GM23248 (cell line): ENCODE data around the gene CTDP1. TPM values are rescaled to one million over a fixed set of nuclear protein-coding genes. Genes with fewer than 3 reads are reported as not detected.

ENCODE experiments used
- DNase-seq: peaks from one replicate; pipeline ENCODE4 v3.0.0-alpha.2; 2015
- H2AFZ ChIP-seq: fragments of 200-600 bp; sonication (generic); 2 replicates; pipeline ENCODE4 v1.6.1; 2016; ENCODE audit warnings: antibody characterized with exemption
- H3F3A ChIP-seq: fragments of 200-600 bp; sonication (generic); 2 replicates; pipeline ENCODE4 v1.6.1; 2016; ENCODE audit warnings: mild to moderate bottlenecking, antibody characterized with exemption, mixed run types; ENCODE audit not compliant: insufficient read depth
- H3K27ac ChIP-seq: fragments of 200-600 bp; sonication (generic); 2 replicates; pipeline ENCODE4 v1.5.1; 2016; ENCODE audit warnings: mild to moderate bottlenecking
- H3K27me3 ChIP-seq: fragments of 200-600 bp; sonication (generic); replicated peaks from 2 replicates; pipeline ENCODE4 v1.6.1; 2016; ENCODE audit warnings: mild to moderate bottlenecking; ENCODE audit not compliant: insufficient read depth
- H3K36me3 ChIP-seq: fragments of 200-600 bp; sonication (generic); 2 replicates; pipeline ENCODE4 v1.6.1; 2016; ENCODE audit warnings: low read depth, mild to moderate bottlenecking
- H3K4me1 ChIP-seq: fragments of 200-600 bp; sonication (generic); 2 replicates; pipeline ENCODE4 v1.6.1; 2016; ENCODE audit warnings: mild to moderate bottlenecking; ENCODE audit not compliant: insufficient read depth
- H3K4me2 ChIP-seq: fragments of 200-600 bp; sonication (generic); one replicate; pipeline ENCODE4 v1.6.1; 2016; ENCODE audit warnings: mild to moderate bottlenecking; ENCODE audit not compliant: unreplicated experiment
- H3K4me3 ChIP-seq: fragments of 200-600 bp; sonication (generic); 2 replicates; pipeline ENCODE4 v1.5.1; 2016; ENCODE audit warnings: mild to moderate bottlenecking
- H3K79me2 ChIP-seq: fragments of 200-600 bp; sonication (generic); 2 replicates; pipeline ENCODE4 v1.6.1; 2016; ENCODE audit warnings: mild to moderate bottlenecking; ENCODE audit not compliant: insufficient read depth
- H3K9ac ChIP-seq: fragments of 200-600 bp; sonication (generic); 2 replicates; pipeline ENCODE4 v1.6.1; 2016; ENCODE audit warnings: mild to moderate bottlenecking
- H3K9me2 ChIP-seq: fragments of 200-600 bp; sonication (generic); 2 replicates; pipeline ENCODE4 v1.6.1; 2016; ENCODE audit warnings: mixed run types, mild to moderate bottlenecking, moderate library complexity; ENCODE audit not compliant: insufficient read depth
- H3K9me3 ChIP-seq: fragments of 200-600 bp; sonication (generic); one replicate; pipeline ENCODE4 v1.6.1; 2017; ENCODE audit warnings: low read depth
- H4K20me1 ChIP-seq: fragments of 200-600 bp; sonication (generic); 2 replicates; pipeline ENCODE4 v1.6.0; 2016; ENCODE audit not compliant: insufficient read depth
- EZH2 ChIP-seq: fragments of 200-600 bp; sonication (generic); IDR thresholded peaks from 2 replicates; pipeline ENCODE4 v1.6.1; 2018; ENCODE audit warnings: antibody characterized with exemption, mild to moderate bottlenecking; ENCODE audit not compliant: insufficient read depth, poor library complexity, severe bottlenecking
- EZH2phosphoT487 ChIP-seq: fragments of 200-600 bp; sonication (generic); IDR thresholded peaks from 2 replicates; pipeline ENCODE4 v1.6.1; 2018; ENCODE audit warnings: antibody characterized with exemption, moderate library complexity, mild to moderate bottlenecking, low read depth; ENCODE audit not compliant: insufficient read depth
- WGBS, 2 experiments: methylation state at CpG; one replicate each; pipeline ENCODE4 v1.1.6; 2015 to 2017; ENCODE audit warnings: low lambda C conversion rate in 2 of 2, low coverage in 1 of 2; ENCODE audit errors: missing lambda C conversion rate in 2 of 2; 5-methylcytosine and 5-hydroxymethylcytosine counted together
- in situ Hi-C: fragments of 300-500 bp; cut with MboI; formaldehyde crosslinking; loops from 2 replicates; pipeline ENCODE4 v1.15.0; 2020
- polyA plus RNA-seq: library from polyadenylated mRNA; unstranded; fragments of >200 nt; fragmentation: Nextera tagmentation; extraction: Ambion mirVana; gene quantifications from 2 replicates; pipeline ENCODE4 v1.2.1, GENCODE V29; 2016
- total RNA-seq: library from RNA; depleted of rRNA; stranded (reverse); fragments of >200 nt; shearing (Covaris generic); gene quantifications from 2 replicates; pipeline ENCODE4 v1.2.3, GENCODE V29; 2014

Gene CTDP1
- total and polyA plus RNA-seq, 2 experiments from 2014 or later: 6.7 to 26.0 TPM

DNA sequence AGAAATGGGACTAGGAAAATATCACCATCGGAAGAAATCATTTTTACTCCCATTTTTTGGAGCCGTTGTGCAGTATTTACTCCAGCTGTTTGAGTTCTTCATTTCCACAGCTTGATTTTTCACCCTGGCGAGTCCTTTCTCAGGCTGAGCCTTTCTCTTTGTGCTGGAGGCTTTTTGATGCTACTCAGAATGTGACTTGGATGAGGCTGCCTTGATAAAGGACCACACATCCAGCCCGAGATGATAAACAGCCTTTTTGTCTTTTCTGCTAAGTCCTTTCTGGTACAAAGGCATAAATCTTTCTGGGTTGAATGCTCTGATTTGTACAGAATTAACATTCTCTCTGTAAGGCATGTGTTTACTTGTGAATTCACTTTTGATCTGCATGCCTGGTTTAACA is 17.6 kb upstream of the CTDP1 start:
- Histone ChIP-seq H3K4me2 (no peak overlapping the region), H3K79me2 (no peaks in the 10 kb centered on the region), H3K27ac (no peak overlapping the region), H2AFZ (no peak overlapping the region), H3K9me2 (no peaks in the 10 kb centered on the region), H3K36me3 (no peaks in the 10 kb centered on the region), H3F3A (peaks cover 5% of the 10 kb centered on the region; the same call in 1 of the 2 replicates), H3K9ac (no peak overlapping the region), H3K9me3 (no peaks in the 10 kb centered on the region), H3K4me3 (no peak overlapping the region), H4K20me1 (no peaks in the 10 kb centered on the region), H3K27me3 (peaks cover 43% of the 10 kb centered on the region), H3K4me1 (peaks cover 5% of the 10 kb centered on the region; the same call in 1 of the 2 replicates)
- in situ Hi-C loops: no loop called here
- 47 to 49% methylated on average over 4 of the region's 4 CpGs for WGBS, 2 experiments
- no peak for TF ChIP-seq EZH2
- TF ChIP-seq EZH2phosphoT487: no peak
- DNase-seq: no peak

DNA sequence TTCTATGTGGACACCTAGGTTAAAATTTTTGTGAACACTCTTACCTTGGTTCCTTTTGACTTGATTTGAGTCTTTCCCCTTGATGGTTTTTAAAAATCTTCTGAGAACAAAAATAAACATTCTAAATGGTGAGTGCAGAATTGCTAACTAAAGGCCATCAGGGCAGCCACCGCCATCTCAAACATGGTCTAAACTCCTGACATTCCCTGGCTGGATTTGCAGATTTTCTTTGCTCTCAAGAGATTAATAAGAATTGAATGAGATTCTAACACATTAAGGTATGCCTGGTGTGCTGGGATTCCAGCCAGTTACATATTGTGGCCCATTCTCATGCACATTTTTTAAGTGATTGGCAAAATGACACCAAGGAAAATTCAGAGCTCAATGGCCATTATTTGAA is 17.2 kb upstream of the CTDP1 start:
- no peaks in the 10 kb centered on the region for H3K9me2 ChIP-seq
- no peak overlapping the region for H3K27ac ChIP-seq
- H3F3A ChIP-seq: peaks cover 5% of the 10 kb centered on the region; the same call in 1 of the 2 replicates
- peaks cover 42% of the 10 kb centered on the region for H3K27me3 ChIP-seq
- H2AFZ ChIP-seq: no peak overlapping the region
- H3K79me2 ChIP-seq: no peaks in the 10 kb centered on the region
- 63 to 68% methylated on average over 1 of the region's 1 CpG for WGBS, 2 experiments
- H3K4me3 ChIP-seq: no peak overlapping the region
- in situ Hi-C loops: no loop called here
- no peak for DNase-seq
- no peak overlapping the region for H3K9ac ChIP-seq
- H3K4me2 ChIP-seq: no peak overlapping the region
- TF ChIP-seq EZH2phosphoT487 (no peak), EZH2 (no peak)
- H4K20me1 ChIP-seq: no peaks in the 10 kb centered on the region
- H3K4me1 ChIP-seq: peaks cover 5% of the 10 kb centered on the region; the same call in 1 of the 2 replicates
- no peaks in the 10 kb centered on the region for H3K36me3 ChIP-seq
- no peaks in the 10 kb centered on the region for H3K9me3 ChIP-seq

DNA sequence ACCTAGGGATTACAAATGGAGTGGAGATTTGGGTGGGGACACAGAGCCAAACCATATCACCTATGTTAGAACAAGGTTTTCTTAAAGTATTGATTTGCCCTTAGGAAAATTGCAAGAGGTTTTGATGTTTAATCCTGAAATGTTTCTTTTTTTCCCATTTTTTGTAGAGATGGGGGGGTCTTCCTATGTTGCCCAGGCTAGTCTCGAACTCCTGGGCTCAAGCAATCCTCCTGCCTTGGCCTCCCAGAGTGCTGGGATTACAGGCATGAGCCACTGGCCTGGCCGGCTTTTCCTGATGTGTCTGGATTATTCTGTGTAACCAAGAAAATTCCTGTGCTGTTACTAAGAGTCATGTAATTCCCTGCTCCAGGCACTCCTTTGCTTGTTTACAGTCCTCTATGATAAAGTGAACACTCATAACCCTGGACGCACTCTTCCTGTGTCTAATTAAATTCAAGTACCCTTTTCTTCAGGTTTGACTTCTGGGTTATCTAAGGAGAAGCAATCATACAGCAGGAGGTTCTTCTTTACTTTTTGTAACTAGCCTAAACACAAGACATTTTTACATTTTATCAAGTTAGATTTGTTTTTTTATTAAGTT is 15.0 kb upstream of the CTDP1 start:
- Histone ChIP-seq H3K27me3 (peaks cover 20% of the 10 kb centered on the region), H3K4me3 (no peak overlapping the region), H3K4me2 (no peak overlapping the region), H3K9me3 (no peaks in the 10 kb centered on the region), H3K36me3 (no peaks in the 10 kb centered on the region), H3K27ac (no peak overlapping the region), H2AFZ (no peak overlapping the region), H4K20me1 (no peaks in the 10 kb centered on the region), H3K9ac (no peak overlapping the region), H3K4me1 (peaks cover 5% of the 10 kb centered on the region; the same call in 1 of the 2 replicates), H3F3A (peaks cover 5% of the 10 kb centered on the region; the same call in 1 of the 2 replicates), H3K9me2 (no peaks in the 10 kb centered on the region), H3K79me2 (no peaks in the 10 kb centered on the region)
- 51 to 65% methylated on average over 3 of the region's 3 CpGs for WGBS, 2 experiments
- in situ Hi-C loops: no loop called here
- no peak for TF ChIP-seq EZH2phosphoT487
- no peak for TF ChIP-seq EZH2
- peak; percentile 74 for DNase-seq

DNA sequence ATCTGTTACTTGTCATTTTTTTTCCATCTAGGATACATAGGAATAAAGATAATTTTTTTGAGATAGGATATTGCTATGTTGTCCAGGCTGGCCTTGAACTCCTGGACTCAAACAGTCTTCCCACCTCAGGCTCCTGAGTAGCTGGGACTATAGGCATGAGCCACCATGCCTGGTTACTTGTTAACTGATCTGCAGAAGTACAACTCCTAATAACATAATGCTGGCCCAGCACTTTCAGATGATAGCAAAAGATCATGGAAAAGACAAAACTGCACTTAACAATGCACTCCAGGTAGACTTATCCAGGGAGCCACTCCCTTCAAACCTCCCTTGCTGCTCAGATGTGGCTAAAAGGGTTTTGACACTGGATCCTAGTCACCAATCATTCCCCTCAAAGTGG is 11.4 kb upstream of the CTDP1 start:
- DNase-seq: no peak
- Histone ChIP-seq H3K27ac (no peak overlapping the region), H3K36me3 (no peaks in the 10 kb centered on the region), H3K9me2 (no peaks in the 10 kb centered on the region), H3K9ac (no peak overlapping the region), H3K4me3 (no peak overlapping the region), H3K4me1 (peaks cover 5% of the 10 kb centered on the region; the same call in 1 of the 2 replicates), H3K79me2 (no peaks in the 10 kb centered on the region), H2AFZ (no peak overlapping the region), H3K27me3 (no peaks in the 10 kb centered on the region), H3K4me2 (no peak overlapping the region), H3K9me3 (no peaks in the 10 kb centered on the region), H4K20me1 (no peaks in the 10 kb centered on the region), H3F3A (peaks cover 5% of the 10 kb centered on the region; the same call in 1 of the 2 replicates)
- in situ Hi-C loops: no loop called here
- no peak for TF ChIP-seq EZH2phosphoT487
- no peak for TF ChIP-seq EZH2
